ENCODE data around the gene SMIM9.
"Not testable (repeated sequence)": the region's sequence is repeated elsewhere in the genome, so short reads cannot be mapped to it uniquely, and the experiment has no call there.

Gene SMIM9

DNA sequence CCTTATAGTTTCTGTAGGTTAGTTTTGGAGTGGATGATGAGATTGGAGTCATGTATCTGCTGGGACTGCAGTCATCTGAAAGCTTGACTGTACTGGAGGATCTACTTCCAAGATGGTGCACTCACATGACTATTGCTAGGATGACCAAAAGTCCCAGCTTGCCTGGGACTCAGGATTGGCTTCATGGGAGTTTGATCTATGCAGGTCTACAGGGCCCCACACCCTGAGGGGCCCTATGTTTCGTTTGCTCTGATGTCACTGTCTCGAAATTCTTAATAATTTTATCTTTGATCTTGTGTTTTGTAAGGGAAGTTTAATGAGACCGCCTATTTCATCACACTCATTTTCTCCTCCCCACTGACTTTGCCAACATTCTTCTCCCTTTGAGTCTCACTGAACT is at the start of gene SMIM9:
SMIM9 (minus strand) TSS at position 101 of the 400 bp plus-strand sequence. CDS start 3,806 bp downstream, outside the sequence.
- FAIRE-seq (no peak), DNase-seq (ENCODE audit: low spot score) (no peak)

DNA sequence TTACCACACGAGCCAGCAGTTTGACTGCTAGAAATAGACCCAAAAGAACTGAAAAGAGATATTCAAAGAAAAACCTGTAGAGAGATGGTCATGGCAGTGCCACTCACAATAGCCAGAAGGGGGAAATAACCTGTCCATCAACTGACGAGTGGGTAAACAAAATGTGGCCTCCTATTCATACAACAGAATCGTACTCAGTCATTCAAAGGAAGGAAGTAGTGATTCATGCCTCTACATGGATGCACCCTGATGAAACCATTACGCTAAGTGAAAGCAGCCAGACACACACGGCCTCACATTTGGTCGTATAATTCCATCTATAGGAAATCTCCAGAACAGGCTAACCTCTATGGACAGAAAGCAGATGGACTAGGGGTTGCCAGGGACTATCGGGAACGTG is 49.6 kb upstream of the SMIM9 start:
- FAIRE-seq; DNase-seq (ENCODE audit: low spot score): not testable (repeated sequence)

- DNase-seq (ENCODE audit: low spot score) = no peak
- no peak for FAIRE-seq
These were observed 38.9 kb upstream of the SMIM9 start for GRCh38 chrX:154873329-154873728.

DNA sequence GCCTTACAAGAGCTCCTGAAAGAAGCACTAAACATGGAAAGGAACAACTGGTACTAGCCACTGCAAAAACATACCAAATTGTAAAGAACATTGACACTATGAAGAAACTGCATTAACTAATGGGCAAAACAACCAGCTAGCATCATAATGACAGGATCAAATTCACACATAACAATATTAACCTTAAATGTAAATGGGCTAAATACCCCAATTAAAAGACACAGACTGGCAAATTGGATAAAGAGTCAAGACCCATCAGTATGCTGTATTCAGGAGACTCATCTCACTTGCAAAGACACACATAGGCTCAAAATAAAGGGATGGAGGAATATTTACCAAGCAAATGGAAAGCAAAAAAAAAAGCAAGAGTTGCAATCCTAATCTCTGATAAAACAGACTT is 34.1 kb upstream of the SMIM9 start:
- not testable (repeated sequence) for FAIRE-seq; DNase-seq (ENCODE audit: low spot score)

DNA sequence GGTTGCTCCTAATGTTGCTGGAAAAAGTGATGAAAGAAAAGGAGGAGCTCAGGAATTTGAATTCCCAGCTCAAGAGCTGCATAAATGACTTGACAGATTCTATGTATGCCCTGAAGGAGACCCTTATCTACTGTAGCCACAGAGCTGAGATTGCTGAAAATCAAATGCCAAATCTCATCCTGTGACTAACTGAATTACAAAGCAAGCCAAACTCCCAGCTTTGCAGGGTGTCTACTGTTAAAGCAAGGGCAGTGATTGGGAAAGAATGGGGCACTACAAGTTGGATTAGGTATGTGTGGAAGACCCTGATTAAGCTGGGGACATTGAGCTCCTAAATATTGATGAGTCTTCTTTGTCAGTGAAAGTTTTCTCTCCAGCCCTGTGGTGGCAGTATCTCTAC is 20.8 kb upstream of the SMIM9 start:
- no peak for FAIRE-seq
- DNase-seq (ENCODE audit: low spot score) = no peak

GRCh38 chrX:154850957-154851611 is 16.6 kb upstream of the SMIM9 start:
- FAIRE-seq = no peak

GRCh38 chrX:154840856-154841255 is 6.4 kb upstream of the SMIM9 start:
- FAIRE-seq = peak; percentile 85
- peak; percentile 55 for DNase-seq (ENCODE audit: low spot score)

More at GRCh38 chrX:154850957-154851611, 16.6 kb upstream of the SMIM9 start:
- no peak for DNase-seq (ENCODE audit: low spot score)

GRCh38 chrX:154836163-154836562 is 1.7 kb upstream of the SMIM9 start:
- DNase-seq (ENCODE audit: low spot score) = no peak
- FAIRE-seq = no peak

GRCh38 chrX:154833746-154834274 is 652 bp downstream of the SMIM9 start:
- FAIRE-seq (no peak), DNase-seq (ENCODE audit: low spot score) (no peak)

- DNase-seq (ENCODE audit: low spot score) (no peak), FAIRE-seq (no peak)
These were observed 4.5 kb downstream of the SMIM9 start for GRCh38 chrX:154829926-154830442.

GRCh38 chrX:154829134-154829533 is 5.3 kb downstream of the SMIM9 start:
- FAIRE-seq (no peak), DNase-seq (ENCODE audit: low spot score) (no peak)

- DNase-seq (ENCODE audit: low spot score) (no peak), FAIRE-seq (no peak)
These were observed 6.5 kb downstream of the SMIM9 start for GRCh38 chrX:154828016-154828408.

DNA sequence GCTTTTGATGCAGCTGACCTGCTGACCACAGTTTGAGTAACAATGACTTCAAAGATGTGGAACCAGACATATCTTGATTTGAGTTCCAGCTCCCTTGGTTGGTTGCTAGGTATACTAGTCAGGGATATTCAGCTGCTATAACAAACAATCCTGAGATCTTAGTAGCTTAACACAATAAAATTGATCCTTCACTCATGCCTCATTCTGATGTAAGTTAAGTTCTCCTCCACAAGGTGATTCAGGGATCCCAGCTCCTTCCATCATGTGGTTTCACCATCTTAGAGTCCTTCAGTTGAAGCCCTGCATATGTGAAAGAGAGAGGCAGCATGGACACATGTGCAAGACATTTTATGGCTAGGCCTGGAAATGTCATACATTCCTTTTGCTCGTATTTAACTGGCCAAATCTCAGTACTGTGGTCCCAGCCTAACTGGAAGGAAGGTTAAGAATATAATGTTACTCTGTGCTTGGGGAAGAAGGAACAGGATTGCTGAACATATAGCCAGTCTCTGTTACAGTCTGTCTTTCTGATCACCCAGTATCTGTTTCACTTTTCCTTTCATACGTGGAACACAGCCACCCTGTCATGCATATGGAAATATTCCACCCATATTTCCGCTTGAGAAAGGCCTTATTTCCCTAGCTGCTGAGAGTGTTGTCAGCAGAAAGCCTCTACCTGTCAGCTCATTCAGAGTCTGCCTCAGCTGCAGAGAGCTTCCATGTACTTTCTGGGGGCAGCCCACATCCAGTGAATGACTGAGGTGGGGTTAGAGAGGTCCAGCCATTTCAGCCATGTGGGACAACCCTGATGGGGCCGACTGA is 7.1 kb downstream of the SMIM9 start:
- FAIRE-seq (no peak), DNase-seq (ENCODE audit: low spot score) (no peak)

- not testable (repeated sequence) for FAIRE-seq; DNase-seq (ENCODE audit: low spot score)
These were observed 8.9 kb downstream of the SMIM9 start for GRCh38 chrX:154825586-154825985.

GRCh38 chrX:154824638-154825037 is 9.8 kb downstream of the SMIM9 start:
- no peak for FAIRE-seq

GRCh38 chrX:154822029-154822428 is 12.4 kb downstream of the SMIM9 start:
- FAIRE-seq (no peak), DNase-seq (ENCODE audit: low spot score) (no peak)

More at GRCh38 chrX:154824638-154825037, 9.8 kb downstream of the SMIM9 start:
- DNase-seq (ENCODE audit: low spot score) = no peak

GRCh38 chrX:154821523-154821922 is 12.9 kb downstream of the SMIM9 start:
- FAIRE-seq (no peak), DNase-seq (ENCODE audit: low spot score) (no peak)

GRCh38 chrX:154819771-154820341 is 14.6 kb downstream of the SMIM9 start:
- FAIRE-seq = no peak

GRCh38 chrX:154818916-154819770 is 15.3 kb downstream of the SMIM9 start:
- DNase-seq (ENCODE audit: low spot score) (no peak), FAIRE-seq (no peak)

More at GRCh38 chrX:154819771-154820341, 14.6 kb downstream of the SMIM9 start:
- DNase-seq (ENCODE audit: low spot score) = no peak

GRCh38 chrX:154817048-154817618 is 17.3 kb downstream of the SMIM9 start:
- not testable (repeated sequence) for FAIRE-seq

More at GRCh38 chrX:154817048-154817618, 17.3 kb downstream of the SMIM9 start:
- DNase-seq (ENCODE audit: low spot score) = not testable (repeated sequence)

Measured in RCC 7860 (cell line).